Fibroblast of mammary gland (primary cell): ENCODE results near the gene LENG1.
"Not testable (repeated sequence)": the region's sequence is repeated elsewhere in the genome, so short reads cannot be mapped to it uniquely, and the experiment has no call there.

Experiments
- DNase-seq: peaks from one replicate; pipeline ENCODE4 v3.0.0-alpha.2; 2010; ENCODE audit warnings: low read depth
- H3K4me3 ChIP-seq: 2 replicates; pipeline ENCODE4 v1.5.1; 2011; ENCODE audit warnings: low read depth, mild to moderate bottlenecking, low read length, moderate library complexity; ENCODE audit not compliant: control insufficient read depth
- CTCF ChIP-seq: conservative IDR thresholded peaks from 2 replicates; pipeline ENCODE4 v1.5.1; 2011; ENCODE audit warnings: low read depth, low read length, inconsistent platforms; ENCODE audit not compliant: control insufficient read depth, insufficient read depth

LENG1 gene

DNA sequence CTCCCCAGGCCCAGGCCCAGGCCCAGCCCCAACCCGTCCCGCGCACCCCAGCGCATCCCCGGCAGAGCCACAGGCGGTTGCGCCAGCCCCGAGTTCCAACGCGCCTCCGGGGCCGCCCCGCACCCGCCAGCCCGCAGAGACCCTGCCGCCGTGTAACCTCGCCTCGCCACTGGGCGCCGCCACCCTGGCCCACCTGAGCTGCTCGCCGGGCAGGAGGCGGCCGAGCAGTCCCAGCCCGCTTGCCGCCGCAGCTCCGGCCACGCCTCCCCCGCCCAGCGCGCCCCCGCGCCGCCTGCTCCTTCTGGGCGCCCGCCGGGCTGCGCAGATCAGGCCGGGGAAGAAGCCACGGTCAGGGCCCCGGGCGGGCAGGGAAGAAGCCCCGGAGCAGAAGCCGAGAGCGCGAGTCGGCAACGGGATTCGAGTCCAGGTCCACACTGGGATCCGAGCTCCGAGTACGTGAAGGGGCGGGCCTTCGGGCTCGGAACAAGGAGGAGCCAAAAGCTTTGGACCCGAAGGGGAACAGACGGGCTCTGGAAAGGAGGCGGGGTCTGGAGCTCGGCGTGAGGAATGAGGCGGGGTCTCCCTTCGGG is 29.7 kb upstream of the LENG1 start, which contains the start of gene MBOAT7:
MBOAT7 (minus strand) TSS at position 436 of the 590 bp plus-strand sequence. CDS start 1,072 bp downstream, outside the sequence.
- peak within 1 kb of the TSS; percentile 70 for H3K4me3 ChIP-seq
- no peak for TF ChIP-seq CTCF
- DNase-seq: no peak

GRCh38 chr19:54188215-54188871 is 28.8 kb upstream of the LENG1 start:
- DNase-seq: peak; percentile 30
- H3K4me3 ChIP-seq: peak overlapping the region; percentile 70
- TF ChIP-seq CTCF: no peak

- DNase-seq: no peak
- no peak for TF ChIP-seq CTCF
- H3K4me3 ChIP-seq: no peak overlapping the region
Observed at GRCh38 chr19:54186934-54187381, 27.4 kb upstream of the LENG1 start.

DNA sequence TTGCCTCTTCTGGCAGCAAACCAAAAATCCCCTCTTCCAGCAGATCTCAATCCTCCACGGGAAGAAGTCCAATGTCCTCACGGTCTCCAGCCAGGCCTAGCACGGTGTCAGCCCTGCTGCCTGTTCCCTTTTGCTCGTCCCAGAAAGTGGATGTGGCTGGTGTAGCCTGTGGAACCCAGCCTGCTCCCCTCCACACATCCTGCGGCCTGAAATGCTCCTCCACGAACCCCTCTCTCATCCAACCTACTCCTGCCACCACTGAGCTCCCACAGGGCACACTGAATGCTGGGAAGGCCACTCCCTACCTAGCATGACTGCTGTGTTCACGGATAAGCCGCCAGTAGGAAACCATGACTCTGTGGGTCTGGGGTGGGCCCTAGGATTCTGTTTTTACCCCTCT is 26.8 kb upstream of the LENG1 start:
- no peak overlapping the region for H3K4me3 ChIP-seq
- DNase-seq: no peak
- no peak for TF ChIP-seq CTCF

DNA sequence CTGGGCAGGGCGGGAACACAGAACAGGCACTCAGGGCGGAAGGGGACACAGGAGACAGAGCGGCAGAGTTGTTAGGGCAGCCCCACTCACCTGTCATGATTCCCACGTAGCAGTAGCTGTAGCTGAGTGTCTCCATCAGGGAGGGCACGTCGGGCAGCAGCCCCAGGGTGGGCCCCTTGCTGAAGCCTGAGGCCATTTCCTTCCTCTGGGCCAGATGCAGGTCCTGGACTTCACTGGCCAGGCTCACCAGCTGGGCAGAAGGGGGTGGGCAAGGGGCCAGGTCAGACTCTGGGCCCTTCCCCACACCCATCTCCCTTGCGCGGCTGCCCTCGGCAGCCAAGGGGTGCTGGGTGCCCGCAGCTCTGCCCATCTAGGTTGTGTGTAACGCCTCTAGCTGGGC is 23.9 kb upstream of the LENG1 start:
- H3K4me3 ChIP-seq: no peak overlapping the region
- DNase-seq: no peak
- no peak for TF ChIP-seq CTCF

- not testable (repeated sequence) for DNase-seq, H3K4me3 ChIP-seq
Observed at GRCh38 chr19:54181894-54182293, 22.4 kb upstream of the LENG1 start.

DNA sequence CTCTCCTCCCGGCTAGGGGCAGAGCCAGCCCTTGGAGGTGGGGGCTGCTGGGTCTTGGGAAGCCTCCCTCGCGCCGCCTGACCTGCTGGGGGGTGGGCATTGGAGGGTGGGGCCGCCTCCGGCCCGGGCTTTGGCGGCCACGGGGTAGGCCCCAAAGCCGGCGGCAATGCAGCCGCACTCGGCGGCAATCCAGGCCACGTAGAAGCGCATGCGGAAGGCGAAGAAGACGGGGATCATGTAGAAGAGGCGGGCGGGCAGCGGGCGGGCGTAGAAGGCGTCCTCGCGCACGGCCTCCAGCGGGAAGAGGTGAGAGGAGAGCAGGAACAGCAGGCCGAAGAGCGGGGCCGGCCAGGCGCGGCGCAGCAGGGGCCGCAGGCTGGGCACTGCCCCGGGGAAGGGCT is 21.2 kb upstream of the LENG1 start:
- no peak for TF ChIP-seq CTCF
- DNase-seq: no peak
- no peak overlapping the region for H3K4me3 ChIP-seq
